ENCODE measurements around the gene RAB3B.
A peak's percentile ranks its signal among the peaks of the same experiment; 100 is the strongest.
"Not testable (repeated sequence)": the region's sequence is repeated elsewhere in the genome, so short reads cannot be mapped to it uniquely, and the experiment has no call there.

RAB3B gene

DNA sequence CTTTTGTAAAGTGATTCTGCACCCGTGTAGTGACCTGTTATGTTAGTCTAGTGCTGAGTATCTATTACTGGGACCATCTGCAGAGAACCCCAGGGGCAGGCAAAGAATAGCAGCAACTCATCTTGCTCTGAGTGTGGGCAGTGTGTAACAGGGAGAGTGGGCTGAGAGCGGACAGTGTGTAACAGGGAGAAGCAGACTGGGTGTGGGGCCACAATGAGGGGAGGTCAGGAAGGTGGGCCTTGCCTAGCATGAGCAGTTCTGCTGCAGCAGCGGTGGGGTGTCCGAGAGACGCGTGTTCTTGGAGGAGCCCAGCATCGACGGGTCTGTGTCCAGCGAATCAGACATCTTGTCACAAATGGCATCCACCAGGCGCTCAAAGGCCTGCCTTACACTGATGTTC, 70.8 kb downstream of the RAB3B start:
- DNase-seq (ENCODE audit: low spot score): no peak

DNA sequence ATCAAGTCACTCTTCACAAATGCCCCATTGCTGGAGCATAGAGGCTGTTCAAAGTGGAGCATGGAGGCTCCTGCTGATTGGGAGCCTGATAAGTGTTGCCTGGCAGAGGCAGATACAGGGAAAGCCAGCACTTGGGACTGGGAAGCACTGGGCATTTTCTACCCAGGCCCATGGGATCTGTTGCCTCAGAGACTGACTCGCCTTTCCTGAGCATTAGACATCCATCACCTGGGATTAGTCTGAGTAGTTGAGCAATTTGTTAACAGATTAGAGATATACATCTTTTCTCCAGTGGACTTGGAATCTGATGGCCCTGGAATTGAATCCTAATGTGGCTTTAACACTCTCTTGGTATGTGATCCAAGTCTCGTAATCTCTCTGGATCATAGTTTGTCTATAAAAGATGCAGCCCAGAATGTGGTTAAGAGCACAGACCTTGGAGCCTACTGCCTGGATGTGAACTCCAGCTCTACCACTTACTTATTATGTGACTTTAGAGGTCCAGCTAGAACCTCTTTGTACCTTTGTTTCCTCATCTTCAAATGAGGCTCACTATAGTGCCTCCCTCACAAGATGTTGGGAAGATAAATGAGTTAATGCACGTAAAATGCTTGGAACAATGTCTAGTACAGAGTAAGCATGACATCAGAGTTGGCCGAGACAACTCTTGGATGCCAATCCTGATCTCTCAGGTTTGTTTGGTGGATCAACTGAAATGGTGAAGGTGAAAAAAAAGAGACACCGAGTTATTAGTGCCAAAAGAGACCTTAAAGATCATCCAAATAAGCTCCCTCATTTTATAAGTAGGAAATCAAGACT, 73.7 kb downstream of the RAB3B start:
- DNase-seq (ENCODE audit: low spot score): no peak

DNA sequence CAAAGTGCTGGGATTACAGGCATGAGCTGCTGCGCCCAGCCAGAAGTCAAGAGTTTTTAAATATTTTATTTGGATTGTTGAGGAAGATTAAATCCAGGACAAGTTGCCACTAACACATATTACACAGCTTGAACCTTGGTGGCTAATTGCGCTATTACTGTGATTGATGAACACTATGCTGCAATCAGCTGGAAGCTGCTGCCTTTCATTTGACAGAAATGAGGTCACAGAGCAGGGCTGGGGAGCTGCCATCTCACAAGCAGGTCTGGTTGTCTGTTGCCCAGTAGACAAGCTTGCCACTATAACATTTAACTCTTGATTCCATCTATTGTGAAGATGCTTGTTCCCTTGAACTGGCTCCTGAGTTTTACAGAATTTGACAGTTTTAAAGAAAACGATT, 74.5 kb downstream of the RAB3B start:
- DNase-seq (ENCODE audit: low spot score): no peak

DNA sequence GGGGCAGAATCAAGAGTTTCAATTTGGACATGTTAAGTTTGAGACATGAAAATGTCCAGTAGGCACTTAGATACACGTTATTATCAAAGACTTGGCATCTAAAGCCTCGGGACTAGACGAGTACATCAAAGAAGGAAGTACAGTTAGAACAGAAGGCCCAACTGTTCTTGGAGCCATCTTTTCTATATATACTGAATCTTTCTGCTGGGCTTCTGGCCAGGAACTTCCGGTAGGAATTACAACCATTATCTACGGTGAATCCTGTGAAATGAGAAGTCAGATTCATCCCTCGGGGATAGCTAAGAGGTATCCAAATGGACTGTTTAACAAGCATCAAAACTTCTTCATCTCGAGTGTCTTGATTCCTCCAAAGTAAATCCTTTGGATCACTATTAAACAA, 77.6 kb downstream of the RAB3B start:
- no peak for DNase-seq (ENCODE audit: low spot score)

DNA sequence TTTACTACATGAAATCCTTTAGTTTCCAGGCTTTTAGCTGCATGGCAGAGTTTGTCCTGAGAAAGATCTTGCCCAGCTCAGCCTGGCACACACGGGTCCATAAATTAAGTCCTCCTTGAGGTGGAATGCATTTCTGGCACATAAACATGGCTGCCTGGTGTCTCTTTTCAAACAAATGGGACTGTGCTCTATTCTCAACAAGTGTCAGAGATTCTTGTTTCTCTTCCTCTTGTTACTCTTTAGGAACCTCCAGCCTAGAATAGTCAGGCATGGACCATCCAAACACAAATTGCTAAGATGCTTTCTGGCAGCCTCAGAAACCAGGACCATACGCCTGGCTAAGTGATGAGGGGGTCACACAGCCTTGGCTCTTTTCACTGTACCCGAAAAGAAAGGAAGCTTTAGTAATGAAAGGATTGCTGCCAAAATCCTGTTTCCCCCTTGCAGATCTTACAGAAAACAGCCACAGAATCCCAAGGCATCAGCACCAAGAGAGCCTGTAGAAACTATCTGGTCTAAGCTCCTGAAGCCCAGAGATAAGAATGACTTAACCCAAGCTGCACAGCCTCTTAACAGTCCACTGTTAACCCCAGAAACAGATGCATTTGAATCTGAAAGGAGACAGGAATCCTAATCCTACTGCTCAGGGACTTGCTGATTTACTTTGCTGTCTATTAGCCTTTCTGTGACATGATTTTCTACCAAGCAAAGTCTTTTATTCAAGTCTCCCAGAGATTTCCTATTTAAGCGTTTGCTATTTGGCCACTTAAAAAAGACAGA, 80.1 kb downstream of the RAB3B start:
- DNase-seq (ENCODE audit: low spot score): no peak

DNA sequence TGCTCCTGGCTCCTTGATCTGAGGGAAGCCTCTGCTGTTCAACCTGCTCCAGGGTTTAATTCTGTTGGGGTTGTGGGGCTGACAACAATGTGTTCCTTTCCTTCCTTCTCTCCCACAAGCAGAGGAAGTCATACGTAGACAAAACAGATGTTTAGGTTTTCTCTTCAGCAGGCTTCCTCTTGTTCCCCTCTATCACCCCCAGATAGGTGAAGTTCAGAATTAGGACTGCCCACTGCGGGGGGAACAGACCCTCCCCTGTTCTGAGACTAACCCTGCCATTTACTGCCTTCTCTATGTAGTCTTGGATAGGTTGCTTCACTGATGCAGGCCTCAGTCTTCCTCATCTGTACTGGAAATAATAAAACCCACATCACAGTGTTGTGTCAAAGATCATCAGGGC, 82.0 kb downstream of the RAB3B start:
- no peak for DNase-seq (ENCODE audit: low spot score)

DNA sequence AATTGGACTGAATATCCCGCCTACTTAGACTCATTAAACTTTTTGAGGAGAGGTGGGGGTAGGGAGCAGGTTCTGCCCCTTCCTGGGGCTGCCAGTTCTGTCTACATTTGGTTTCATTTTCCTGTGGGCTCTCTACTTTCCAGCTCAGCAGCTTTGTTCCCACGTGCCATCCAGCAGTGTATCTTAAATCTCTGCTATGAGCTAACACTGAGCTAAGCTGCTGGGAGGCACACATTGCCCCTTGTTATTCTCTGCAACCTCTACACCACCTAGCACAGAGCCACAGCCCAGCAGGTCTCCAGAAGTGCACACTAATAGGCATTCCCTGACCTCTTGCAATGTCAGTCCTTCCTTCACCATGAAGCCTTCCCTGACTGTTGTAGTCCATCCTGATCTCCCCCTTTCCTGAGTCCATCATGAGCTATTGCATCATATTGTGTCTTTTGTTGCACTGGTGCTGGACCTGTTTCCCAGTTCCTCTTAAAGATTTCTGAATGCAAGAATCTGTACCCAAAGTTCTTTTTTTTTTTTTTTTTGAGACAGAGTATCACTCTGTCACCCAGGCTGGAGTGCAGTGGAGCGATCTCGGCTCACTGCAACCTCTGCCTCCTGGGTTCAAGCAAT, 83.3 kb downstream of the RAB3B start:
- DNase-seq (ENCODE audit: low spot score): no peak

DNA sequence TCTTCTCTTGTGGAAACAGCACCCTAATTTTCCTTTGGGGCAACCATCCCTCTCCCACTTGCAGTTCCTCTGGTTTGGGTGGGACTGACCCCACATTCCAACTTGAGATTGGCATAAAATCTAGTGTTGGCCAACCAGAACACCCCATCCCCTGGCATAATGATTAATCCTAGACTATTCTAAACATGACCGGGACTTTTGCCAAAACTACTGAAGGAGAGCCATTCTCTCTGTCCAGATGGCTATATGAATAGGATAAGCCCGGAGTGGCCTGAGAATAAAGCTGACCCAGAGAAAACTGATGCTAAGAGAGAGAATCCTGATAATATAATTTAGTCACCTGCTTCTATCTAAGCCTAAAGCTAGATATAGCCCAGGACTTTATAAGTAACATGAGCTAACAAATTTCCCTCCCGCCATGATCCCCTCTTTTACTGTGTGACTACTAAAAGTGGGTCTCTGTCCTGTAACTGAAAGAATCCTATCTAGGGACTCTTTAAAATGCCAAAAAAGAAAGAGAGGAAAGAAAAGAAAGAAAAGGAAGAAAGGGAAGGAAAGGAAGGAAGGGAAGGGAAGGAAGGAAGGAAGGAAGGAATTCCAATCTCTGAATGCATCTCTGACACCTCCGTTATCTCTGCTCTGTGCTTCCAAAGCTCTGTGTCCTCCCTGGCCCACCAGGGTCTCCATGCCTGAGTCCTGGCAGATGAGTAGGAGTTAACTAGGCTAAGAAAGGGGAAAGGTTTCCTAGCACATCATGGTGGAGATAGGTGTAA, 84.0 kb downstream of the RAB3B start:
- DNase-seq (ENCODE audit: low spot score): no peak

DNA sequence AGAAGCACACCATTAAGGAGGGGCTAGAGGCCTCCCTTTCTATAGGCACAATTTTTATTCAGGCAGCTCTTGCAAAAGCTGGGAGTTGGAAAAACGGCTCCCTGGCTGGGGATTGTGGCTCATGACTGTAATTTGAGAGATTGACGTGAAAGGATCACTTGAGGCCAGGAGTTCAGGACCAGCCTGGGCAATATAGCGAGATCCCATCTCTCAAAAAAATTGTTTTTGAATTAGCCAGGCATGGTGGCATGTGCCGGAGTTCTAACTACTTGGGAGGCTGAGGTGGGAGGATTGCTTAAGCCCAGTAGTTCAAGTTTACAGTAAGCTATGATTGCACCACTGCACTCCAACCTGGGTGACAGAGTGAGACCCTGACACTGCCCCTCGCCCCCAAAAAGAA, 88.0 kb downstream of the RAB3B start:
- DNase-seq (ENCODE audit: low spot score): no peak

DNA sequence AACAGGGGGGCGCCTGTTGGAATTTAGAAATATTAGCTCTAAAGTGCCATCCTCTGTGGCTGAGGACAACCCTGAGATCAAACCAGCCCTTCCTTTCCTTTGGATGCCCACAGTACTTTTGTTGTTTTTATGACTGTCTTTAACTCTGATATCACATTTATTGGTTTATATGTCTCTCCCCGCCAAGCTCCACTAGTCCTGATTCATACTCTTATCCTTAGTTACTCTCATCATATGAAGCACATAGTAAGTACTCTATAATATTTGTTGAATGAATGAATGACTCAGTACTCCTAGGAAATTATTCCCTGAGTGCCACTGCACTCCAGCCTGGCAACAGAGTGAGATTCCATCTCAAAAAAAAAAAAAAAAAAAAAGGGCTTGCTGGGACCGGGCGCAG, 89.3 kb downstream of the RAB3B start:
- DNase-seq (ENCODE audit: low spot score): no peak

DNA sequence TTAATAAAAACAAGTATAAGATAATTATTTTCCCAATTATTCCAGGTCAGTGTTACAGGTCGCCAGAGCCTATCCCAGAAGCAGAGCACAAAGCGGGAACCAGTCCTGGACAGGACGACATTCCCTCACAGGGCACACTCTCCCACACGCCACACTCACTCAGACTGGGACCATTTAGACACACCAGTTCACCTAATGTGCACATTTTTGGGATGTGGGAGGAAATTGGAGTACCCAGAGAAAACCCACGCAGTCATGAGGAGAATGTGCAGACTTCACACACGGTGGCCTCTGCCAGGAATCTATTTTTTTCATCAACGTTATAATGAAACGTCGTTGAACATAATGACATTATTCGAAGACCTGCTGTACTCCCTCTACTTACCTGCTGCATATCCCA, 91.5 kb downstream of the RAB3B start:
- DNase-seq (ENCODE audit: low spot score): no peak

DNA sequence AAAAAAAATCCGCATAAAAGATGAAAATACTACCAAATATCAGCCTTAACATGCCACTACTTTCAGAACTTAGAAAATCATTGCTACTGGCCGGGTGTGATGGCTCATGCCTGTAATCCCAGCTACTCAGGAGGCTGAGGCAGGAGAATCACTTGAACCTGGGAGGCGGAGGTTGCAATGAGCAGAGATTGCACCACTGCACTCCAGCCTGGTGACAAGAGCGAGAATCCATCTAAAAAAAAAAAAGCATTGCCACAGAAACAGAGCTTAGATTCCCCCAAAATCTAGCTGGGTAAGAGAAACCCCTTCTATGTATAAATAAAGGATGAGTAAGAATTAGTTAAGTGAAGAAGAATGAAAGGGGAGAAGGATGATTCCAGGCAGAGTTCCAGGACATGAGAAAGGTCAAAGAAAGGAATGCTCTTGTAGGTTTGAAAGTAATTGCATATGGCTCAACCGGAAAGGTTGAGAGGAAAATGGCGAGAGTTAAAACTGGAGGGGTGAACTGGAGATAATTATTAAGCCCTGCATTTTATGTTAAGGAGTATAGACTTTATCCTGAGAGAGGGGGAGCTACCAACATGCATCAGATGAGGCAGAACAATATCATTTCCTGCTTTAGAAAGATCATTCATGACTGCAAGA, 92.3 kb downstream of the RAB3B start:
- DNase-seq (ENCODE audit: low spot score): no peak

DNA sequence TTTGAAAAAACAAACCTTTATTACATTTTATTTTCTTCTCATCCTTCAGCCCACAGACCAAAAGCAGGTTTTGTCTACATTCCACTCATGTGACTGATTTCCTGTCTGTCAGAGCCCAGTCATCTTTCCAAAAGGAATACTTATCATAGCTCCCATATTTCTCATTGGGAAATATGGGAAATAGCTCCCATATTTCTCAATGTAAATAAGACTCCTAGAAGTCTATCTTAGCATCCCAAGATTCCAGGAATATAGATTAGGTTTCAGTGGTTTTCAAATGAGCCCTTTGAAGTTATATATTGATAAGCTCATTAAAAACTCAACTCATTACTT, 92.8 kb downstream of the RAB3B start:
- no peak for DNase-seq (ENCODE audit: low spot score)

DNA sequence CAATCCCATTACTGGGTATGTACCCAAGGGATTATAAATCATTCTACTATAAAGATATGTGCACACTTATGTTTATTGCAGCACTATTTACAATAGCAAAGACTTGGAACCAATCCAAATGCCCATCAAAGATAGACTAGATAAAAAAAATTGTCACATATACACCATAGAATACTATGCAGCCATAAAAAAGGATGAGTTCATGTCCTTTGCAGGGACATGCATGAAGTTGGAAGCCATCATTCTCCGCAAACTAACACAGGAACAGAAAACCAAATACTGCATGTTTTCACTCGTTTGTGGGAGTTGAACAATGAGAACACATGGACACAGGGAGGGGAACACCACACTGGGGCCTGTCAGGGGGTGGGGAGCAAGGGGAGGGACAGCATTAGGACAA, 95.8 kb downstream of the RAB3B start:
- DNase-seq (ENCODE audit: low spot score): not testable (repeated sequence)

DNA sequence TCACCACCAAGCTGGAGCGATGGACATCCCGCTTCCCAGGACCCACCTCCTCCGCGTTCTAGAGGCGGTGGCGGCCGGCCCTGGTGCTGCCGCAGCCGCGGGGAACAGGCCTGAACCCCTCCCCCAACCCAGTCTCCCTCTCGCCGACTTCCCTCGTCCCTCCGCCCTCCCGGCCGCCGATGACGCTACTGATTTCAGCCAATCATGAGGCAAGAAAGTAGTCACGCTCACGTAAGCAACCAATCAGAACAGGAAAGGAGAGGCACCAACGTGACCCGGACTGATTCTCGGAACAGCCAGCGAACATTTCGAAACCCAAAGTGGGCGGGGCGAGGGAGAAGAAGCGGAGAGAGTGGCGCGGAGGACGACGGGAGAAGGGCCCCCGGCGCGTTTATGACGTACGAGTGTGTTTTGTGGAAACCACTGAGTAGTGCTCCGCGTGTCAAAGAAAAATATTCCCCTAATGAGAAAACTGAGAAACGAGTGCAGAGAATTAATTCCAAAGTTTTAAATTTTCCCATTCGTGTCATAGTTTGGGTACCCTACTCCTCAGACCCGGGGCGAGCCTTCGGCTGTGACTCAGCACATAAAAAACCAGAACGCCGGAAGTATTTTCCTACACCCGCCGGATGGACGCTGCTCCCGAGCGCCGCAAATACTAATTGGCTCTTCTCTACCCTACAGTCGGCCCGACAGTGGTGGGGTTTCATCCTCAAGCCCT, 111.7 kb downstream of the RAB3B start, which contains the start of gene NRDC:
NRDC (minus strand) TSS at position 112 of the 721 bp plus-strand sequence. CDS start 112 bp downstream, outside the sequence.
- DNase-seq (ENCODE audit: low spot score): peak; percentile 97

DNA sequence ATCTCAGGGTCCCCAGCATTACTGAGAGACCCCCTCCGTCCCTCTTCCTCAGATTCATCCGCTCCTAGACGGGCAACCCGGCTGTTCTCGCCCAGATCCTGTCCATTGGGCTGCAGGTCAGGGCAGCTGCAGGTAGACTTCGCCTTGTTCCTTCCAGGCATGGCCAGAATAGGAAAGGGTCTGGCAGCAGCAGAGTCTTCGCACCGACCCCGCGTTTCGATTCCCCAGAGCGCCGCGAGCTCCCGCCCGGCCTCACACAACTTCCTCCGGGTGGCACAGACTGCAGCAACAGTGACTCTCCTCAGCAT, 112.2 kb downstream of the RAB3B start:
- peak; percentile 37 for DNase-seq (ENCODE audit: low spot score)

DNA sequence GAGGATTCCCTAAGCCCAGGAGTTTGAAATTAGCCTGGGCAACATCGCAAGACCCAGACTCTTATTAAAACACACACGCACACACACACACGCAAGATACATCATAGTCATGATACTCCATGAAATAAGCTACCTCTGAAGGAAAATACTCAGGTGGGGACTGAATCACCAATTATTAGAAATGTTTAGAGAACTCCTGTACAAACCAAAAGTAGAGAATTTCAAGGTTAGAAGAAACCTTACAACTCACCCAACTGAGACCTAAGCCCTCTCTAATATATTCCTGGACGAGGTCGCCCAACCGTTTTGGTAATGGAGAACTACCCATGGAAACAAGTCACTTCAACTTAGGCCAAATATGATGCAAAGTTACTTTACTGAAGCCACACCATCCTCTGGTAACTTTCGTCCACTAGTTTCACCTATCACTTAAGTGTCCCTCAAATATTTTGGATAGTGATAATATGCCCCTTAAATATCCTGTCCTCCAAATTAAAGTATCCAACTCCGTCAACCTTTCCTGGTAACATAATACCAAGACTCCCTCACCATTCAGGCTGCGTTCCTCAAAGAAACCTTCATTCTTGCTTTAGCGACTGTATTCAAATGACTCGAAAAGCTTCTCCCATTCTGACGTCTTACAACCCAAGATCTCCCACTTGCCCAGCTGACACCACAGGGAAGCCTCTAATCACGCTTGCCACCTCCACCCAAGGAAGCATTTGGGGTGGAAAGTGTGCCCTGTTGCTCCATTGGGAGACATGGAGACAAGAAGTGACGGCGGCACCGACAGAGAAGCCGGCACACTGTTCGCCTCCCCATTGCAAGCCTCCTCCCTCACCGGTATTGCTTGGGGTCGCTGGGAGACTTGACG, 112.8 kb downstream of the RAB3B start:
- no peak for DNase-seq (ENCODE audit: low spot score)

DNA sequence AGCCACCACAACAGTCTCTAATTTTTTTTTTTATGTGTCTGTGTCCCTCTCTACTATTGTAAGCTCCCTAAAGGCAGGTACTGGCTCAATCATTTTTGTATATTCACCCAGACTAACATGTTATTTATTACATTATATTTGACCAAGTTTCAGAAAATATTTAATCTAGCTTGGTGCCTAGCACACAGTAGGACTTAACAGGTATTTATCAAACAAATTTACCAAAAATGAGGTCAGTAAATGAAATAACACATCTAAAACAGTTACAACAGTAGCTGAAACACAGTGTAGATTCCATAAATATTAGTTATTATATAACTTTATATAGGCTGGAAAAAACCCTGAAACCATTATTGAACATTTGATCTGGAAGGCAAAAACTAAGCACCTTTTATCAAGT, 114.7 kb downstream of the RAB3B start:
- no peak for DNase-seq (ENCODE audit: low spot score)

DNA sequence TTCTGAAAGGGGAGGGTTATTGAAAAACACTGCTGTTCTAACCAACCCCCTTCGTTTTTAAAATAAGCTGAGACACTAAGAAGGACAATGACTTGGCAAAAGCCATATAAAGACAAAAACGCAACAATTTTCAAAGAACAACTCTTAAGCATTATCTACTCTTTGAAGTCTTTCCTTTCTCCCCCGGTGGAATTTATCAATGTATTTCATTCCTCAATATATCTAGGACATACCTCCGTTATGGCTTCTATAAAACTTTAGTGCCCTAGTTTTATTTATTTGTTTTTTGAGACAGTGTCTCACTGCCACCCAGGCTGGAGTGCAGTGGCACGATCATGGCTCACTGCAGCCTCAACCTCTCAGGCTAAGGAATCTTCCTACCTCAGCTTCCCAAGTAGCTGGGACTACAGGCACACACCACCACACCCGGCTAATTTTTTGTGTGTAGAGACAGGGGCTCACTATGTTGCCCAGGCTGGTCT, 115.2 kb downstream of the RAB3B start:
- DNase-seq (ENCODE audit: low spot score): no peak

DNA sequence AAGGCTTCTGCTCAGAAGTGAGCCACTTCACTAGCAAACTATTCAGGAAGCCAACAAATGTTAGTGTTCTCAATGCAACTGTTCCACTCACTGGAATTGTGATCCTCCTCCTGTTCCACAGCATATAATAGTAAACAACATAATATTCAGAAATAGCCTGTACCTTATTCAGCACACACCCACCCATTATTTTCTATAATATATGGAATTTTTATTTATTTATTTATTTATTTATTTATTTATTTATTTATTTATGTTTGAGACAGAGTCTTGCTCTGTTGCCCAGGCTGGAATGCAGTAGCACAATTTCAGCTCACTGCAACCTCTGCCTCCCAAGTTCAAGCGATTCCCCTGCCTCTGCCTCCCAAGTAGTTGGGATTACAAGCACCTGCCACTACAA, 117.2 kb downstream of the RAB3B start:
- DNase-seq (ENCODE audit: low spot score): not testable (repeated sequence)
